ENCODE results near the gene ENPP7.

- TF ChIP-seq POLR2A (IDR thresholded peaks at IDR 0.05) = no peak
- no peak for TF ChIP-seq POLR2AphosphoS5 (IDR thresholded peaks at IDR 0.05)
These were observed 48.4 kb downstream of the ENPP7 start for GRCh38 chr17:79779084-79779529.
